Stromal cell of bone marrow (primary cell): Measurements from ENCODE around the gene GPR171.

Experiments
- DNase-seq: peaks from one replicate; pipeline ENCODE4 v3.0.0-alpha.2; 2012; ENCODE audit warnings: low read depth

Gene GPR171

GRCh38 chr3:151213151-151213550 is 10.1 kb upstream of the GPR171 start:
- no peak for DNase-seq

GRCh38 chr3:151210676-151211381 is 7.8 kb upstream of the GPR171 start:
- no peak for DNase-seq

GRCh38 chr3:151209654-151210053 is 6.6 kb upstream of the GPR171 start:
- no peak for DNase-seq

- no peak for DNase-seq
These were observed 3.2 kb upstream of the GPR171 start for GRCh38 chr3:151206201-151206600.

GRCh38 chr3:151205482-151205881 is 2.5 kb upstream of the GPR171 start:
- no peak for DNase-seq

GRCh38 chr3:151204530-151205402 is 1.8 kb upstream of the GPR171 start:
- DNase-seq = no peak

GRCh38 chr3:151201051-151201730 is 1.8 kb downstream of the GPR171 start:
- DNase-seq = no peak

- no peak for DNase-seq
These were observed 2.4 kb downstream of the GPR171 start for GRCh38 chr3:151200586-151200985.

- no peak for DNase-seq
These were observed 3.2 kb downstream of the GPR171 start for GRCh38 chr3:151199554-151200438.

- no peak for DNase-seq
These were observed 4.2 kb downstream of the GPR171 start for GRCh38 chr3:151198849-151199248.

- no peak for DNase-seq
These were observed 4.8 kb downstream of the GPR171 start for GRCh38 chr3:151197981-151198767.

GRCh38 chr3:151197228-151197627 is 5.8 kb downstream of the GPR171 start:
- DNase-seq = no peak

GRCh38 chr3:151196434-151196833 is 6.6 kb downstream of the GPR171 start:
- DNase-seq = no peak

GRCh38 chr3:151195826-151196225 is 7.2 kb downstream of the GPR171 start:
- no peak for DNase-seq

- DNase-seq = no peak
These were observed 10.5 kb downstream of the GPR171 start for GRCh38 chr3:151192545-151192944.

- no peak for DNase-seq
These were observed 11.9 kb downstream of the GPR171 start for GRCh38 chr3:151191095-151191494.

GRCh38 chr3:151183265-151183671 is 19.7 kb downstream of the GPR171 start:
- DNase-seq = no peak

GRCh38 chr3:151182349-151183079 is 20.5 kb downstream of the GPR171 start:
- DNase-seq = no peak

- no peak for DNase-seq
These were observed 24.7 kb downstream of the GPR171 start for GRCh38 chr3:151178208-151178845.

- no peak for DNase-seq
These were observed 27.1 kb downstream of the GPR171 start for GRCh38 chr3:151175952-151176351.
